HL-60 (cell line): ENCODE results near the gene TCEA2.

ENCODE experiments used
- POLR2AphosphoS5 ChIP-seq: IDR thresholded peaks from 2 replicates; pipeline ENCODE4 v1.6.1; 2012; ENCODE audit warnings: low read depth
- TF ChIP-seq, protein P1 (sequence below): IDR thresholded peaks from one replicate; pipeline ENCODE4 v1.5.1; 2011; ENCODE audit warnings: low read length, control low read depth, inconsistent platforms; ENCODE audit not compliant: insufficient read depth
- TF ChIP-seq, protein P2 (sequence below): IDR thresholded peaks from 2 replicates; pipeline ENCODE4 v1.6.1; 2012; ENCODE audit warnings: low read depth; ENCODE audit not compliant: insufficient replicate concordance

DNA sequence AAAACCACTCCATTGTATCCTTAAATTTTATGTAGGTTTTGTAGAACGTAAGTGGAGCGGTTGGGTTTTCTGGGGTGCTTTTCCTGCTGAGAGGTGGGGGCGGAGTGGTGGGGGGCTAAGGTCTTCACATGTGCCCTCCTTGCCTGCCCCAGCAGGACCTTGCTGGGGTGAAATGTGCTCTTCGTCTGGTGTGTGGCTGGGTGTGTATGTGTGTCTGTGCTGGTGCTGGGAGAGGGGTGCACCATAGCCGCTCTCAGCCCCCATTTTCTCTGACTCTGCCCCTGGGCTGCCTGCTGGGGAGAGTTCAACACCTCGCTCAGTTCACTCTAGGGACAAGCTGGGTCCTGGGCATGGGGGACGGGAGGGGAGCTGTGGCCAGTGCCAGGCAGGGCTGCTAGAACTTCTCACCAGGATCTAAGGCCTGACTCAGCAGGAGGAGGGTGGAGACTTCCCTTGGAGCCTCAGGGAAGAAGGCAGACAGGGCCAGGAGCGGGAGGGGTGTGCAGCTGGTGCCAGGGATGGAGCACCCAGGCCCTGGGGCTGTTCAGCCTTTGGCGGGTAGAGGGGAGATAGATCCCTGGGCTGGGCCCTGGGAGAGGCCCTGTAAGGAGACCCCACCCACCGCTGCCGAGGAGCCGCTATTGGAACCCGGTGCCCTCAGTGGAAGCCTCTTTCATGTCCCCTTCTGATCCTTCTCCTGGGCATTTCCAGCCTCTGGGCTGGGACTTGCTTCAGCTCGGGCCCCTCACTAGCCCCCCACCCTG, 18.3 kb upstream of the TCEA2 start:
- TF ChIP-seq, protein P1, sequence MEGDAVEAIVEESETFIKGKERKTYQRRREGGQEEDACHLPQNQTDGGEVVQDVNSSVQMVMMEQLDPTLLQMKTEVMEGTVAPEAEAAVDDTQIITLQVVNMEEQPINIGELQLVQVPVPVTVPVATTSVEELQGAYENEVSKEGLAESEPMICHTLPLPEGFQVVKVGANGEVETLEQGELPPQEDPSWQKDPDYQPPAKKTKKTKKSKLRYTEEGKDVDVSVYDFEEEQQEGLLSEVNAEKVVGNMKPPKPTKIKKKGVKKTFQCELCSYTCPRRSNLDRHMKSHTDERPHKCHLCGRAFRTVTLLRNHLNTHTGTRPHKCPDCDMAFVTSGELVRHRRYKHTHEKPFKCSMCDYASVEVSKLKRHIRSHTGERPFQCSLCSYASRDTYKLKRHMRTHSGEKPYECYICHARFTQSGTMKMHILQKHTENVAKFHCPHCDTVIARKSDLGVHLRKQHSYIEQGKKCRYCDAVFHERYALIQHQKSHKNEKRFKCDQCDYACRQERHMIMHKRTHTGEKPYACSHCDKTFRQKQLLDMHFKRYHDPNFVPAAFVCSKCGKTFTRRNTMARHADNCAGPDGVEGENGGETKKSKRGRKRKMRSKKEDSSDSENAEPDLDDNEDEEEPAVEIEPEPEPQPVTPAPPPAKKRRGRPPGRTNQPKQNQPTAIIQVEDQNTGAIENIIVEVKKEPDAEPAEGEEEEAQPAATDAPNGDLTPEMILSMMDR: no peak
- no peak for TF ChIP-seq POLR2AphosphoS5
- TF ChIP-seq, protein P2, sequence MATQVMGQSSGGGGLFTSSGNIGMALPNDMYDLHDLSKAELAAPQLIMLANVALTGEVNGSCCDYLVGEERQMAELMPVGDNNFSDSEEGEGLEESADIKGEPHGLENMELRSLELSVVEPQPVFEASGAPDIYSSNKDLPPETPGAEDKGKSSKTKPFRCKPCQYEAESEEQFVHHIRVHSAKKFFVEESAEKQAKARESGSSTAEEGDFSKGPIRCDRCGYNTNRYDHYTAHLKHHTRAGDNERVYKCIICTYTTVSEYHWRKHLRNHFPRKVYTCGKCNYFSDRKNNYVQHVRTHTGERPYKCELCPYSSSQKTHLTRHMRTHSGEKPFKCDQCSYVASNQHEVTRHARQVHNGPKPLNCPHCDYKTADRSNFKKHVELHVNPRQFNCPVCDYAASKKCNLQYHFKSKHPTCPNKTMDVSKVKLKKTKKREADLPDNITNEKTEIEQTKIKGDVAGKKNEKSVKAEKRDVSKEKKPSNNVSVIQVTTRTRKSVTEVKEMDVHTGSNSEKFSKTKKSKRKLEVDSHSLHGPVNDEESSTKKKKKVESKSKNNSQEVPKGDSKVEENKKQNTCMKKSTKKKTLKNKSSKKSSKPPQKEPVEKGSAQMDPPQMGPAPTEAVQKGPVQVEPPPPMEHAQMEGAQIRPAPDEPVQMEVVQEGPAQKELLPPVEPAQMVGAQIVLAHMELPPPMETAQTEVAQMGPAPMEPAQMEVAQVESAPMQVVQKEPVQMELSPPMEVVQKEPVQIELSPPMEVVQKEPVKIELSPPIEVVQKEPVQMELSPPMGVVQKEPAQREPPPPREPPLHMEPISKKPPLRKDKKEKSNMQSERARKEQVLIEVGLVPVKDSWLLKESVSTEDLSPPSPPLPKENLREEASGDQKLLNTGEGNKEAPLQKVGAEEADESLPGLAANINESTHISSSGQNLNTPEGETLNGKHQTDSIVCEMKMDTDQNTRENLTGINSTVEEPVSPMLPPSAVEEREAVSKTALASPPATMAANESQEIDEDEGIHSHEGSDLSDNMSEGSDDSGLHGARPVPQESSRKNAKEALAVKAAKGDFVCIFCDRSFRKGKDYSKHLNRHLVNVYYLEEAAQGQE: no peak
